KBM-7 (cell line): ENCODE results near the gene BMP7.

ENCODE experiments used
- DNase-seq: peaks from one replicate; pipeline ENCODE4 v3.0.0-alpha.2; 2015
- in situ Hi-C: fragments of 300-500 bp; cut with MboI; formaldehyde crosslinking; loops from 2 replicates; pipeline ENCODE4 v1.14.3; 2020; ENCODE audit warnings: low sequenced_read_pairs, low pct_unique_long_range_greater_than_20kb, mixed read lengths

Gene BMP7

DNA sequence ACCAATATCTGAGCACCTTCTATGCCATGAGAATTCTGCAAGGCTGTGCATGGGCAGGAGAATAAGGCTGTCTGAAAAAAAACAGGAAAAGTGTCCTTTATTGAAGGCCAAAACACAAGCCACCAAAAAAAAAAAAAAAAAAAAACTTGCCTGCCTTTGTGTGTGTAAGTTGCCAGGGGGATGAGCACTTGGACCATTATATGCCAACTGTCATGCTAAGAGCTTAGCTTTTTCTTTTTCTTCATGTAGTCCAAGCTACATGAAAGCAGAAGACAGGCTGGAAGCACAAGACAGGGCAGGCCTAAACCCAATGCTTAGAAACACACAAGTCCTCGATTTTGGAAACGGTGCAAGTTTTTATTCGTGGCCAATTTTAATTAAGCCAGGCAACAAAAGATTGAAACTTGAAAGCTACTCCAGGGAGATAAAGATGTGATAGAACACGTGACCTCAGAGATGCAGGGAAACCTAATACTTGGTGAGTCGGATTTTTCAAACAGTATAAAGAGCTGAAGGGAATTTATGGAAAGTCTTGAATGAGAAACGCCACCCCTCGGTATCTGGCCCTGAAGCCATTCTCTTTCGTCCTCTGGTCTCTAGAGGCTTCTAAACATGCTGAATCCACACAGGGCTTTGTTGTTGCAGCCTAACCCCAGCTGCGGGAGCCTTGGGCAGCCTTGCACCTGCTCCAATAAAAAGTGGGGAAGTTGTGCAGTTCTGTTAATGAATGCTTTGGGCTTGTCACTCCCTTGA, 8.6 kb downstream of the BMP7 start:
- in situ Hi-C loops = no loop called here
- no peak for DNase-seq

DNA sequence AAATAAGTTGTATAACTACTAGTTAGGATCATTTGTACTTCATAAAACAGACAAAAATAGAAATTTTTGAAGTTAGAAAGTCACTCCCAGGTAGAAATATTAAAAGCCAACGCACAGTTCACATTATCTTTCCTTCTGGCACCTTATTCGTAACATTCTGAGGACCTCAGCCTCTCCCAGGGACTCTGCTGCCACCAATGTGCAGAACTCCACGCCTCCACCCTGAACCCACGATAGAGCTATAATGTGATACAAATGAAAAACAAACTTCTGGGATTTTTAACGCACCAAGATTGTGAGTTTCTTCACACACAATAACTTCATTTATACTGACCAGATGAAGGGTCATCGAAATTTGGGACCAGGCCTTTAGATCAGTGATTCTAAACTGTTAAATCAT, 9.5 kb downstream of the BMP7 start:
- DNase-seq = no peak
- in situ Hi-C loops = no loop called here

DNA sequence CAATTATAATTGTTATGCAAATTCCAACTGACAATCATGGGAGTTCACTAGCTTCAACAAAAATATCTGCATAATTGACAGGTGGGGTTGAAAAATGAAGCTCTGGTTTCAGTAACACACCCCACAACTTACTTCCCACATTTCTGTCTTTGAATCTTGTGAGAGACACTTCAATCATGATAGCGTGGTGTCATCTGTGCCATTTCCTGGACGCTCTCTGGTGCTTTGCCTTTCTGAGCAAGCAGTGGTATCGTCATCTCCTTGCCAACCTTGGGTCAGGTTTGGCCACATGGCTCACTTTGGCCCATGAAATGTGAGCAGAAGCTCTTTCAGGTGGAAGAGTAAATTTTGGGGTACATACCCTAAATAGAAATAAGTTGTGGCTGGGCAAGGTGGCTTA, 10.2 kb downstream of the BMP7 start:
- in situ Hi-C loops = no loop called here
- no peak for DNase-seq

DNA sequence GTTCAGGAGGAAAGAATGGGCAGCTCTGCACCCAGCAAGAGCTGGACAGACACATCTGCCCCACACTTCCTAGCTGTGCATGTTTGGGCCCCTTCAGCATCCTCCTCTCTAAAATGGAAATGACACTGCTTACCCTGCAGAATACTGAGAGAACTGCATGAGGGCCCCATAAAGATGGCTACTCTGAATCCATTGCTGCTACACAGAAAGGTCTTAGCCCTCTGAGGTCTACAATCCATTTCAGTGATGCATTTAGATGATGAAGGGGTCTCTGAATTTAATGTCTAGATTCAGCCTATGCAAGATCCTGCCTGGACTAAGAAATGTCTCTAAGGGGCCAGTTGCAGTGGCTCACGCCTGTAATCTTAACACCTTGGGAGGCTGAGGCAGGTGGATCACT, 11.3 kb downstream of the BMP7 start:
- DNase-seq = no peak
- in situ Hi-C loops = no loop called here

DNA sequence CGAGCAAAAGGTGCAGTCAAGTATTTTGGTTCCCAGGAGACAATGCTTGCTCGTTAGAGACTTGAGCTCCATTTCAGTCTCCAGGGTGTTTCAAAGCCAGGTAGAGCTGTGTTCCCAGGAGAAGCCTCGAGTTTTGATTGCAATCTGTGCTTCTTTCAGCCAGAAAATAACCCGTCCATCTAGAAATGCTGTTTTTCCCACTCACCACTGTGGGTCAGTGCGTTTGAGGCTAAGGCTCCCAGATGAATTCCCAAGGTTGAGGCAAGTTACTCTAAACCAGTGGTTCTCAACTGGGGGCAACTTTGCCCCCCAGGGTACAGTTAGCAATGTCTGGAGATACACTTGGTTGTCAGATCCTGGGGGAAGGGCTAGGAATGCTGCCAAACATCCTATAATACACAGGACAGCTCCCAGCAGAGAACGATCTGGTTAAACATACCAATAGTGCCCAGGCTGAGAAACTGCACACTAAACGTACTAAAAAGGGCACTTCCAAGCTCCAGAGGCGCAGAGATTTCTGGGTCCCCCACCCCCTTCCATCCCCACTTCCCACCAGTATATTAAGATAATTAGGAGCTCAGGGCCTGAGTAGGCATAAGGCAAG, 13.8 kb downstream of the BMP7 start:
- DNase-seq = no peak
- in situ Hi-C loops = no loop called here

DNA sequence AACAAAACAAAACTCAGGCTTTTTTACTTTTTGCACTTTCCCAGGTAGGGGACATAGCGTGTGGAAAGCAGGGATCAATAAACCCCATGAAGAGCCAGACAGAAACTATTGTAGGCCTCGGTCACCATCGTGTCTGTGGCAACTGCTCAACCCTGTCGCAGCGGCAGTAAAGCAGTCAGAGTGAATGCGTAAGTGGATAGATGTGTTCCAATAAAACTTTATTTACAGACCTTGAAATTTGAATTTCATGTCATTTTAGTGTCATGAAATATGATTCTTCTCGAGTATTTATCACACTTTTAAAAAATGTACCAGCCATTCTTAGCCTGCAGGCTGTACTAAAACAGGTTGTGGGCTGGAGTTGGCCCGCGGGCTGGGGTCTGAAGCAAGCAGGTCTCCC, 14.5 kb downstream of the BMP7 start:
- DNase-seq = no peak
- in situ Hi-C loops = no loop called here

DNA sequence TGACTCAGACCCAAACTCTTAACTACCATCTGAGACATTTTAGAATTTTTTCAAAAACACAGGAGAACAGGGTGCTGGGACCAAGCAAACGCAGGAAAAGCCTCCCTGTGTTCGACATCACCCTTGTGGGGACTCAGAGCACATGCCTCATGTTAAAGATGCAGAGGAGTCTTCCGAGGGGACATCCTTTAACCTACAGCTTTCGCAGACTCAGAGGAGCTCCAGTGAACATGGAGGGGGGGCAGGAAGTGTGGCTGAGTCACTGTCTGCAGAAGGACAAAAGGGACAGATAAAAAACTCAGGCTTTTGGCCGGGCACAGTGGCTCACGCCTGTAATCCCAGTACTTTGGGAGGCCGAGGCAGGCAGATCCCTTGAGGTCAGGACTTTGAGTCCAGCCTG, 15.1 kb downstream of the BMP7 start:
- in situ Hi-C loops = no loop called here
- DNase-seq = no peak

DNA sequence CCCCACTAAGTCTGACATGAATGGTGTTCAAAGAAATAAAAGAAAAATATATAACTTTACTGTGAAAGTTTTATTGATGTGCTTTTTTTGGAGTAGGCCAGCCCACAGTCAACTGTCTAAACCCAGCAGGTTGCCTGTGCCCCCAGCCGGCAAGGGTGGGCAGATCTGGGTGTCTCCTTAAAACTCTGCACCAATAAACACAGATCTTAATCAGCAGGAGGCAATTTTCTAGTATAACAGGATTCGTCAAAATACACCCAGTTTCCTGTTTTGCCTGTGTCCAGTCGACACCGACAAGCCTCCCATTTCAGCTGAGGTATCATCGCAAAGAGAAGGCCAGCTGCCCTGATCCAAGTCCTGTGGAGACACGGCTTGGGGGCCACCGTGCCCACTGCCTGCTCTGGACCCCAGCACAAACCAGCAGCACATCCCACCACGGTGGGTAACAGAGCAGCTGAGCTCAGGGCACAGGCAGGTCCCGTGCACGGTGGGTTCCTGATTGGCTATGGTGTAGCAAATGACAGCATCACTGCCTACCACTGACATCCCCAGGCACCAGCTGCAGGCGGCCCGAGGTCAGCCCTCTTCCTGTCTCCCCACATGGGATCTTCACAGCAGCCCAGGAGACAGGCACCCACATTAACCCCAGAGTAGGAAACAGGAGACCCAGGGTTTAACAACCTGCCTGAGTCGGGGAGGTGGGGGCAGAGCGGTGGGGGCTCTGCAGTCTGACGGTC, 15.7 kb downstream of the BMP7 start:
- in situ Hi-C loops = no loop called here
- no peak for DNase-seq

DNA sequence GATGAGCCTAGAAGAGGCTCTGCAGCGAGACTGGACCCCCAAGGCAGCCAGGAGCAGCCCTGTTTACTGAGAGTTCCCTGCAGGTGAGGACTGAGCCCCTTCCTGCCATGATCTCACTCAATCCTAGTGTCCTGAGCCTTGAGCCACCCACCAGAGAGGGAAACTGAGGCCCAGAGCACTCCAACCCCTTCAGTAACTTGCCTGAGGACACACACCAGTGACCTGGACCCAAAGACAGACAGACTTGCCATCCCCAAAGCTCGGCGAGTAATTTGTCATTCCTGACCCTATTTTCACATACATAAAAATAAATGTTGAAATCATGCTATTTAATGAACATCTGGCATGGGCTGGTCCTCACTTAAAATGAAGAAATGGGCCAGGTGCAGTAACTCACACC, 16.7 kb downstream of the BMP7 start:
- in situ Hi-C loops = no loop called here
- DNase-seq = no peak

DNA sequence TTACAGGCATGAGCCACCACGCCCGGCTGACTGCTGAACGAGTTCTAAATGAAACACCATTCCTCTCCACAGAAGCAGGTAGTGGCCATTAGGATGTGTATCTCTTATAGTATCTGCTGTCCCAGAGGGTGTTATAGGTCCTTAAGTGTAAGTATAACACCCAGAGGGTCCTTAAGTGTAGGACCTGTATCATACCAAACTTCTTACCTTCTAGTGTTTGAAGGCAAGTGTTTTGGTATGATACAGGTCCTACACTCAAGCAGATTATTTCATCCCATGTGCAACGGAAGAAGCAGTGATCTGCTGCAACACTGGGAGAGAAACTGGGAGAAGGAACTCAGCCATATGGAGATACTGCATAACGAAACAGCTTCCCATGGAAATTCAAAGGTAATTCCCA, 17.4 kb downstream of the BMP7 start:
- no peak for DNase-seq
- in situ Hi-C loops = no loop called here

DNA sequence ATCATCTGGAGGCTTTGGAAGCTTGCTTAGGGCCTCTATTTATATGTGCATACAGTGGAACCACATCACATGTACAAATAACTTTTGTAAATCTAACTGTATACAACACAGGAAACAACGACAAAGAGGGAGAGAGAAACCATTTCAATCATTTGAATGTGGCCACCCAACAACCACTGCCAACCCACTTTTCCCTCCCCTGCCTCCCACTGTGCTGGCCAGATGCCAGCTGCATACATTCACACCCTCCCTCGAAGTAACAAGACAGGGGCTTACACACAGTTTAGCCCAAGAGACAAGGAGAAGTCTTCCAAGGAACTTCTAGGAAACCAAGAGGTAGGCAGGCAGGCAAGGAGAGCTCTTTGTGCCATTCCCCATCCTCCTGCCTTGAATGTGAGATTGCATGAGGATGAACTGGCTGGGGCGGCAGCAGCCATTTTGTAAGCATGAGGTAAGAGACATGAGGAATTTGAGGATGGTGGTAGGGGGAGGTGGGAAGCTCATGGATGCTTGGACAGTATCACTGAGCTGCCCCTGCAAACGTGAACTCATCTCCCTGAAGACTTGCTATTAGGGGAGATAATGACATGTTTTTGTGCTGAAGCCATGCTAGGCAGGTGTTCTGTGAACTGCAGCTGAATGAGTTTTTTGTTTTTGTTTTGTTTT, 18.2 kb downstream of the BMP7 start:
- in situ Hi-C loops = no loop called here
- DNase-seq = no peak

DNA sequence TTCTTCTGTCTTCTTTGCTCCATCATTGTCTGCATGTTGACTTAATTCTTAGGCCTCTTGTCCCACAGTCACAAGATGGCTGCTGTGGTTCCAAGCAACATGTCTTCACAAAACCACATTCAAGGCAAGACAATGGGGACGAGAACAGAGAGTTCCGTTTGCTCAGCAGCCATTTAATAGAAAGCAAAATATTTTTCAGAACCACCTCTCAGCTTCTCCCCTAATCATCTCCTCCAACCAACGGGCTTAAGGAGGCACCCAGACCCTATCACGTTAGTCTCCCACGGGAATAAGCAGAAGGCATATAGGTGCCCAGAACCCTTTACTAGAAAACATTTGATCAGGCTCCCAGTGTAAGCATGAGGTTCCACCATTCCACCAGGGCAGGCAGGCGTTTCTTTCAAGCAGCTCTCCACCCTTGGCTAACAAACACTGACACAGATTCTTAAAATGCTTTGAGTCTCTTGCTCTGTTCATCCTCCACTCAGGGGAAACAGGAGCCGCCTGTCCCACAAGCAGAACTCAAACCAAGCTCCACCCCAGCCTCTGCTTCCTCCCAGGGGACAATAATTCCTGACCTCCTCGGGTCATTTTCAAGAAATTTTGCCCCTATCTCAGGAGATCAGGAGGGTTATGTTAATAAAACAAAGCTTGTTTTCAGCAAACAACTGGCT, 19.0 kb downstream of the BMP7 start:
- no peak for DNase-seq
- in situ Hi-C loops = no loop called here

DNA sequence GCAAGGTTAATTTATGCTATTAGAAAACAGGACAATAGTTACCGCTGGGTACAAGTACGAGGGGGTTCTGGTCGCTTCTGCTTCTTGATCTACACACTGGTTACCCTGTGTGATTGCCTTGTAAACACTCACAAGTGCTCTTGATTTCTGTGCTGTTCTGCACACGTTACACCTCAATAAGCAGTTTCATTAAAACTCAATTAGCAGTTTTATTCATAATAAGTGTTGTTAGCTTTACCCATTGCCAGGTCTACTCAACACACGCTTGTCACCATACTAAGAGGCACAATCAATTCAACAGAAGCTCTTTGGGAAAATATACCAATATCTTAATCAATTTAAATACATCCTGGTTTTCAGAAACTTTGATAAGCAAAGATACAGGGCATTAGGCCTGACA, 20.4 kb downstream of the BMP7 start:
- in situ Hi-C loops = no loop called here
- DNase-seq = no peak

DNA sequence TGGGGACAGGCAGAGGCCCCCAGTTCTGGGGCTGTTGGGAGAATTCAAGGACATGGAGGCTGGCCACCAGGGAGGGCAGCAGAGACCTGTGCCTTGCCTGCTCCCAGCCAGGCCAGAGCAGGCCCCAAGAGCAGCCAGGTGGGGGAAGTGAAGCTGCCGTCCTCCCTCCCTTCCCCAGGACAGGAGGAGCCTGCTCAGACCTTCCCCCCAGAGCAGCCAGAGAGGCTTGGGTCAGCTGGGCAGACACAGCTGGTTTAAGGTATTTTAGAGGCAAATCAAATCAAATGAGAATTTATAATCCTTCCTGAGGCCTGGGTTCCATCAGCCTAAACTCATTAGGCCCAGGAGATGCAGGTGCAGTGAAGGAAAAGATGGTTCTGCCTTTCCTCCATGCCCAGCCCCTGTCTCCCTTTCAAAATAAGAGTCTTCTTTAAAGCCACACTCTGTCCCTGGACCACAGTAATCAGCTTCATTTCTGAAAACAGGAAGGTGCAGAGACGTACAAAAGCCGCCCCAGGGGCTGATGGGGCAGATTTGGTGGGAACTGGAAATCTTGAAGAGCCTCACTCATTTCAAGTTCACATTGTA, 21.7 kb downstream of the BMP7 start:
- in situ Hi-C loops = no loop called here

DNA sequence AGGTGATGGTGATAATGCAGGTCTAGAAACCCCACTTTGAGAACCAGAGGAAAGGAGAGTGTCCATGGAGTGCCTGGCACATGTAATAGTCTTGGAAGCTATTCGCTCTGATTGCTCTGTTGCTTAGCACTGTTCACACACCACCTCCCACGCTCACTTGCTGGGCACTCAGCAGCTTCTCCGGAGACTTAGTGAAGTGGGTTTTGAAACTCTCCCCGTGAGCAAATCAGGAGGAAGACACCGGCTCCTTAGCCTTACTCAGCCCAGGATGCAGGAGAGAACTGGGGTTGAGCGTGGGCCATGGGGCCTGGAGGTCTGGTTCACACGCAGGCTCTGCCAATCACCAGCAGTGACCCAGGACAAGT, 22.2 kb downstream of the BMP7 start:
- in situ Hi-C loops = no loop called here
- no peak for DNase-seq

More for the DNA sequence above, 21.7 kb downstream of the BMP7 start:
- DNase-seq = no peak

DNA sequence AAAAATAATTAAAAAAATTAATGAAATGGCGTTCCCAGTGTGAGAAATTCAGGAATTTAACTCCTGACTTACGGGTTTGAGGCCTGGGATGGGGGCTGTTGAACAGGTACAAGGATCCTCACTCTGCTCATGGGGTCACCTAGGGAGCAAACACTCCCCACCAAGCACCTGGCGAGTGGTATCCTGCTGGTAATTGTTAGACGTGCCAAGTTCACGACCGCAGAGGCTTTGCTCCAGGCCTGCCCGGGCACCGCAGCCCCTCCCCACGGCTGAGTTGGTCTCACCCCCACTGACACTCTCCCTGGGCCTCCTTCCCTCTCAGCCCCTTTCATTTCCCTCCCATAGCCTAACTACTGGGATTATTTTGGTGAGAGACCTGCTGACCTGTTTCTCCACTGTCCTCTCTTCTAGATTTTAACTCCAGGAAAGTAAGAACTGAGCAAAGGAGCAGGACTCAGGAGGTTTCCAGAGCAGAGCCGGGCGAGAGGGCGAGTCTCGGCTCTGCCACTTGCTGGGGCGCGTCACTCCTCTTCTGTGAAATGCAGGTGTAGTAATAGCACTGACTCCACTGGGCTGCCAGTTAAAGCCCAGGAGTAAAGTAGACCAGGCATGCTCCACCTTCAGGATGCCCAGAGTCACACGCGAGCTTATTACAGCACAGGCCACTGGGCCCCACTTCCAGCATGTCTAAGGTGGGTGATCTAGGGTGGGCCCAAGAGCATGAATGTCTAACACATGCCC, 22.8 kb downstream of the BMP7 start:
- DNase-seq = no peak
- in situ Hi-C loops = no loop called here

DNA sequence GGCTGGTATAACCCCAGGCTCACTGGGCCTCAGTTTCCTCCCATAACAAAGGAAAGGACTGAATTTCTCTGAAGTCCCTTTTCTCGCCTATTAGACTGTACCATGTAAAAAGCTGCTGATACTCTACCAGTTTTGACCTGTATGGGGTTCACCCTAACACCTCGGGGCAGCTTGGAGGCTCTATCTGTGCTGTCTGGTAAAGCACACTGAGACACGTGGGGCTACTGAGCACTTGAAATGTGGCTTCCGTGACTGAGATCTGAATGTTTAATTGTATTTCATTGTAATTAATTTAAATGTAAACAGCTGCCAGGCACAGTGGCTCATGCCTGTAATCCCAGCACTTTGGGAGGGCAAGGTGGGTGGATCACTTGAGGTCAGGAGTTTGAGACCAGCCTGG, 24.0 kb downstream of the BMP7 start:
- in situ Hi-C loops = no loop called here
- DNase-seq = no peak

DNA sequence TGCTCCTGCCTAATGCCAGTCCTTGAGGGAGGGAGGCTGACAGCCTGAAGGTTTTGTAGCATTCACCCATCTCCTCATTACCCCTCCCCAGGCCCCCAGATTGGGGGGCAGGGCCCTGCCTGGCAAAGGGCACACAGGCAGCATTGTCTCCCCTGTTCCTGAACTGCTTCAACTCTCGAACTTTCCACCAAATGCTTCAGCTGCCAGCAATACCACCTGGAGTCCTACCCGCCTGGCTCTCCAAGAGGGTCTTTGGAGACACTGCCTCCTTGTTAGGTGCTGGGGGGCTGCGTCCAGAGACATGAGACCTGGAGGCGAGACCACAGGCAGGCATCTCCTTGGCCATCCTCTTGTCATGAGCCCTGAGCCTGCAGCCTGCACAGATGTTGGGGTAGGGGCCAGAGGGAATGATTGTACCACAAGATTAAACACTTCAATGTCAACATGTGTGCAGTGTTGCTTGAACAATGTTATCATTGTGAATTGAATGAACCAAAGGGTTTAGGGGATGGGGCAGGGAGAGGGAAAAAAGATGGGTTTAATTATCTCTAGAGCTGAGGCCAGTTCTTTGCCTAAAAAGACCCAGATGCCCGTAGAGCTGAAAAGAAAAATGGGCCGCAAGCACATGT, 25.0 kb downstream of the BMP7 start:
- in situ Hi-C loops = no loop called here
- no peak for DNase-seq
